B cell (primary cell): ENCODE results near the gene BACH2.

Experiments
- EZH2 ChIP-seq: IDR thresholded peaks from 2 replicates; pipeline ENCODE4 v1.6.1; 2012; ENCODE audit warnings: borderline replicate concordance, low read depth, mild to moderate bottlenecking, moderate library complexity, low read length; ENCODE audit not compliant: insufficient read depth, poor library complexity, severe bottlenecking
- TF ChIP-seq, protein P1 (sequence below): fragments of 200-600 bp; IDR thresholded peaks from one replicate; pipeline ENCODE4 v1.8.0; 2022; ENCODE audit warnings: antibody characterized with exemption, mild to moderate bottlenecking

DNA sequence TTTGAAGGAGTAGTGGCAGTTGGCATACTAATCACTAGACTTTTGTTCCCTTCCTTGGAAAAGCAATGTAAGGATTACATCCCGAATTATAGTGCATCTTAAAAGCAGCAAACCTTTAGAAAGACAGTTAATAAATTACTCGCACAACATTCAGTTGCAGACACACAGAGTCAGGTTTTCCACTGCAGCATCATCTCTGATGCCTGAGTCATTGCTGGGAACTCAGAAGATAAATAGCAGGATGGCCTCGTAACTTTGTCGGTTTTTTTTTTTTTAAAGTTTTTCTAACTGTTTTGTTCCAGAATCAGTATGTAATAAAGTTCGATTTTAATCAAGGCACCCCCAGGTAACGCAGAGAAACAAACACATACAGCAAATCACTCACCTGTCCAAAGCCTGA lies 368.0 kb downstream of the BACH2 start:
- TF ChIP-seq, protein P1, sequence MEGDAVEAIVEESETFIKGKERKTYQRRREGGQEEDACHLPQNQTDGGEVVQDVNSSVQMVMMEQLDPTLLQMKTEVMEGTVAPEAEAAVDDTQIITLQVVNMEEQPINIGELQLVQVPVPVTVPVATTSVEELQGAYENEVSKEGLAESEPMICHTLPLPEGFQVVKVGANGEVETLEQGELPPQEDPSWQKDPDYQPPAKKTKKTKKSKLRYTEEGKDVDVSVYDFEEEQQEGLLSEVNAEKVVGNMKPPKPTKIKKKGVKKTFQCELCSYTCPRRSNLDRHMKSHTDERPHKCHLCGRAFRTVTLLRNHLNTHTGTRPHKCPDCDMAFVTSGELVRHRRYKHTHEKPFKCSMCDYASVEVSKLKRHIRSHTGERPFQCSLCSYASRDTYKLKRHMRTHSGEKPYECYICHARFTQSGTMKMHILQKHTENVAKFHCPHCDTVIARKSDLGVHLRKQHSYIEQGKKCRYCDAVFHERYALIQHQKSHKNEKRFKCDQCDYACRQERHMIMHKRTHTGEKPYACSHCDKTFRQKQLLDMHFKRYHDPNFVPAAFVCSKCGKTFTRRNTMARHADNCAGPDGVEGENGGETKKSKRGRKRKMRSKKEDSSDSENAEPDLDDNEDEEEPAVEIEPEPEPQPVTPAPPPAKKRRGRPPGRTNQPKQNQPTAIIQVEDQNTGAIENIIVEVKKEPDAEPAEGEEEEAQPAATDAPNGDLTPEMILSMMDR: no peak
- no peak for TF ChIP-seq EZH2
